Effector CD4-positive, alpha-beta T cell (primary cell): ENCODE measurements around the gene F2.

ENCODE experiments used
- DNase-seq: peaks from one replicate; pipeline ENCODE4 v3.0.0-alpha.2; 2020

The F2 gene

DNA sequence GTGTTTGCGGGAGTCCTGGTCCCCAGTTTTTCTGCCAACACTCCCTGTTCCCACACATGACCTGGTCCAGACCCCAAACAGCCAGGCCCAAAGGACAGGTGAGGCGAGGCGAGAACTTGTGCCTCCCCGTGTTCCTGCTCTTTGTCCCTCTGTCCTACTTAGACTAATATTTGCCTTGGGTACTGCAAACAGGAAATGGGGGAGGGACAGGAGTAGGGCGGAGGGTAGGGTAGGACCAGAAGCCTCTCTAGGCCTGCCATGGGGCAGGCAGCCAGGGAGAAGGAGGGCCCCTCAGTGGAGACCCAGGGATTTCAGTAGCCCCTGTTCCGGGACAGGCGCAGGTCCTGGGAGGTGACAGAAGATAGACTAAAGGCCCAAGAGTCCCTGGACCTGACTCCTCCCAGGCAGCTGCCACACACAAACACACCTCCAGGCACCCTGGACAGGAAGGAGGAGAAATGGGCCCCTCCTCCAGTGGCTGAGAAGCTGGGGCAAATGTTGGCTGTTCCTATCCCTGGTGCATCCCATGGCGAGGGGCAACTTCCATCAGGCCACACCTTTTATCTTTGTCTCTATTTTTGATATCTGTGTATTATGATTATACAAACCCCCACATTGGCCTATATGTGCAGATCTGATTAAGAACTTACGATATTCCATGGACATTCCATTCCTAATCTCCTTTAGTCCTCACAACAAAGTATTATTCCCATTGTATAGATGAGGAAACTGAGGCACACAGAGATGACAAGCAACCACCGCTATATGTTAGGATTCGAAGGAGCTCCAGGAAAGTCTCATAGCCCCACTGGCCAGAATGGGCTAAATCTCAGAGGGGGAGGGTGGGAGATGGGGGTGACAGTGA is 626 bp upstream of the F2 start:
- DNase-seq: no peak

DNA sequence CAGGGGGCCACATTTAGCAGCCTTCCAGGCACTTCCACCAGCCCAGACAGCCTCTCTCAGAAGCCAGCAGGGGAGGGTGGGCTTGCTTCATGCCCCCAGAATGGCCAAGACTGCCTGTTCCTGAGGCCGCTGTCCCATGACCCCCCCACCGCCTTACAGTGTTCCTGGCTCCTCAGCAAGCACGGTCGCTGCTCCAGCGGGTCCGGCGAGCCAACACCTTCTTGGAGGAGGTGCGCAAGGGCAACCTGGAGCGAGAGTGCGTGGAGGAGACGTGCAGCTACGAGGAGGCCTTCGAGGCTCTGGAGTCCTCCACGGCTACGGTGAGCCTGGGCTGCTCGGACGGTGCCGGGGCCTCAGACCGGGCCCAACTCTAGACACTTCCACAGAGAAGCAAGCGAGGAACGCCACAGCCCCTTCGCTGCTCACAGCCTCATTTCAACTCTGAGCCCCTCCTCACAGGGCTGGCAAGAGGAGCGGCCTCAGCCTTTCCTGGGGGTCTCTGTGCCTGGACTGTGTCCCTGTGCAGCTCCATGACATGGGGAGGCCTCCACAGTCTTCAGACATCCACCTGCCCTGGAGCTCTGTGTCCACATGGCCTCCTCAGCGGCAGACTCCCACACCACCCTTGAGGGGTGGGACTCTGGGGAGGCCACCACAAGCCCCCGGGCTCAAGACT is 668 bp downstream of the F2 start:
- DNase-seq: no peak

DNA sequence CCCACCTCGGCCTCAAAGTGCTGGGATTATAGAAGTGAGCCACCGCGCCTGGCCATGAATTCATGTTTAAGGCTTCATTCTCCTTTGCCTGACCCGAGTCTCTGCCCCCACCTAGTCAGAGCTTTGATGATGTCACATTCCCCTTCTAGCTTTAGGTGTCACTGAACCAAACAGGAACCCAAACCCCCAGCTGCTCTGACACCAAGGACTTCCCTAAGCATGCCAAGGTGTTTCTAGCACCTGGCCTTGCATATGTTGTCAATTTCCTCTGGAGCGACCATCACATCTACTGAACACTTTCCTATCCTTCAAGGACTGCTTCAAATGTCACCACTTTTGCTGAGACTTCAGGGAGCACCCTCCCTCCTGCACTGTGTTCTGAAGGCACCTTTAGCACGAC is 2.3 kb downstream of the F2 start:
- no peak for DNase-seq

DNA sequence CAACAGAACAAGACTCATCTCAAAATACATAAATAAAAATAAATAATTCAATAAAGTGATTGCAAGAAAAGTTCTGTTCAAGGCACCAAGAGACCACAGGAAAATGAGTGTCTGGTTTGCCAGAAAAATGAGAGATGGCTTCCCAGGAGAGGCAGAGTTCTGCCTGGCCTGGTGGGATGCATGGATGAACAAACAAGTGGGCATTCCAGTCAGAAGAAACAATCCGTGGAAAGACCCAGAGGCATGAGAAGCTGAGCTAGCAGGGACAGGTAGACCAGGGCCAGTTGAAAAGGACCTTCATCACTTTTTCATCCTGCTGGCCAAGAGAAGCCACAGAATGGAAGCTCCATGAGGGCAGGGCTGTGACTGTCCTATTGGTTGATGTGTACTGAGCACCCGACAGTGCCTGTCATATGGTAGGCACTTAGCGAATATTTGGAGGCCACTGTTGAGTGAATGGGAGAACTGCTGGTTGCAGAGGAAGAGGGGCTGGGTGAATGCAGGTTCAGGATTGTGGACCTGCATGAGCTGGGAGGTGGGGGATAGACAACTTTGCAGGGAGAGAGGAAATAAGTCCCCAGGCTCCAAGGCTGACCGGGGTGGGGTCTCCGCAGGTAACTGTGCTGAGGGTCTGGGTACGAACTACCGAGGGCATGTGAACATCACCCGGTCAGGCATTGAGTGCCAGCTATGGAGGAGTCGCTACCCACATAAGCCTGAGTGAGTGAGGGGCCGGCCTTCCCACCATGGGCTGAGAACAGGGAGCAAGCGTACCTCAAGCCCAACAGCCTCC is 3.7 kb downstream of the F2 start:
- no peak for DNase-seq

DNA sequence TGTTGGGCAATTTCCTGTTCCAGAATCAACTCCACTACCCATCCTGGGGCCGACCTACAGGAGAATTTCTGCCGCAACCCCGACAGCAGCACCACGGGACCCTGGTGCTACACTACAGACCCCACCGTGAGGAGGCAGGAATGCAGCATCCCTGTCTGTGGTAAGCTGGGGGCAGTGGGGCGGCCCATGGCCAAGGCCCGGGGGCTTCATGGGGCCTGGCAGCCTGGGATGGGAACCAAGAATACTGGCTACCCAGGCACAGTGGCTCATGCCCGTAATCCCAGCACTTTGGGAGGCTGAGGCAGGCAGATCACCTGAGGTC is 4.3 kb downstream of the F2 start:
- no peak for DNase-seq

DNA sequence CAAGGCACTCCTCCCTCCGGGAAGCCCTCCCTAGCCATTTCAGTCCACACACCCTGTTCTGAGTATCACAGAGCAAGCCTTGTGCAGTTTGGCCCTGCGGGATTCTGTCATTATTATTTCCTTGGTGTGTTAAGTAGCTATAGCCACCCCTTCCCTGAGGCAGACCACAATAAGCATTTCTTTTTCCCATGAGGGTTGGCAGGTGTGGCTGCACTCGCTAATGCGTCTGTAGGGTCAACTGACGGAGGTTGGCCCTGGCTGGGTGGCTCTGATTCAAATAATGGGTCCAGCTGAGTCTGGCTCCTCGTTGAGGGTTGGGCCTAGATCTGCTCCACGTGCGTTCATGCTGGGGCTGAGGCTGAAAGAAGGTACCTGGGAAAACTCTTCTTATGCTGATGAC is 5.1 kb downstream of the F2 start:
- DNase-seq: no peak

DNA sequence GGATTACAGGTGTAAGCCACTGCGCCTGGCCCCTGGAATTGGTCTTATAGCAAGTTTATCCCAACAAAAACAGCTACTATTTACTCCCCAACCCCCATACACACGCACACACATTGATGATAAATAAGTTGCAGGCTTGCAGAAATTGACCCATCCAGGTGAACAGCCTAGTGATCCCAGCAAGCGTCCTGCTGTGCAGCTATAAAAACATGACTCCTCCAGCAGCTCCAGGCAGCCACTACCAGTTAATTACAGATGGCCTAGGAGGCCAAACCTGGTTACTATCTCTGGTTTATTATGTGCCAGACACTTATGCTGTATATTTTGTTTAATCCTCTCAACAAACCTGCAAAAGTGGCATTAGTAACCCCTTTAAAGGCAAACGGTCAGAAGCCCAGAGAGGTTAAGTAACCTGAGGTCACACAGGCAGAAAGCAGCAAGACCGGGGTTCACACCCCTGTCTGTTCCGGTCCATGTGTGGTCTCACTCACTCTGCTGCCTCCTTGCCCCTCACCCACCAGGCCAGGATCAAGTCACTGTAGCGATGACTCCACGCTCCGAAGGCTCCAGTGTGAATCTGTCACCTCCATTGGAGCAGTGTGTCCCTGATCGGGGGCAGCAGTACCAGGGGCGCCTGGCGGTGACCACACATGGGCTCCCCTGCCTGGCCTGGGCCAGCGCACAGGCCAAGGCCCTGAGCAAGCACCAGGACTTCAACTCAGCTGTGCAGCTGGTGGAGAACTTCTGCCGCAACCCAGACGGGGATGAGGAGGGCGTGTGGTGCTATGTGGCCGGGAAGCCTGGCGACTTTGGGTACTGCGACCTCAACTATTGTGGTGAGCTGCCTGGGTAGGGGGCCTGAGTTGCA is 6.6 kb downstream of the F2 start:
- DNase-seq: no peak

DNA sequence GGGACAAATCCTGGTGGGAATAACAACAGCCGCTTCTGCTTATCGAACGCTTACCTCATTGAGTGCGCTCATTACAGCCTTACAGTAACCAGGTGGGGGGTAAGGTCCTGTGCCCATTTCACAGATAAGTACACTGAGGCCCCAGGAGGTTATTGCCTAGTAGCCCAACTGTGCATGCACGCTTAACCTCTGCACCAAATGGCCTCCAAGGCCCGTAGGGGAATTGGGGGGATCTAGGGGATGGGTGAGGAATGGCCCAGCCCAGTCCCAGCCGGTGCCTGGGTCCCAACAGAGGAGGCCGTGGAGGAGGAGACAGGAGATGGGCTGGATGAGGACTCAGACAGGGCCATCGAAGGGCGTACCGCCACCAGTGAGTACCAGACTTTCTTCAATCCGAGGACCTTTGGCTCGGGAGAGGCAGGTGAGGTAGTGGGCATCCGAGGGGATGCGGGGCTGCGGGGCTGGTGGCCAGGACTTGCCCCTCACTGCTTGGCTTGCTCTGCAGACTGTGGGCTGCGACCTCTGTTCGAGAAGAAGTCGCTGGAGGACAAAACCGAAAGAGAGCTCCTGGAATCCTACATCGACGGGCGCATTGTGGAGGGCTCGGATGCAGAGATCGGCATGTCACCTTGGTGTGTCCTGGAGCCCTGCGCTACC is 7.3 kb downstream of the F2 start:
- DNase-seq: no peak

DNA sequence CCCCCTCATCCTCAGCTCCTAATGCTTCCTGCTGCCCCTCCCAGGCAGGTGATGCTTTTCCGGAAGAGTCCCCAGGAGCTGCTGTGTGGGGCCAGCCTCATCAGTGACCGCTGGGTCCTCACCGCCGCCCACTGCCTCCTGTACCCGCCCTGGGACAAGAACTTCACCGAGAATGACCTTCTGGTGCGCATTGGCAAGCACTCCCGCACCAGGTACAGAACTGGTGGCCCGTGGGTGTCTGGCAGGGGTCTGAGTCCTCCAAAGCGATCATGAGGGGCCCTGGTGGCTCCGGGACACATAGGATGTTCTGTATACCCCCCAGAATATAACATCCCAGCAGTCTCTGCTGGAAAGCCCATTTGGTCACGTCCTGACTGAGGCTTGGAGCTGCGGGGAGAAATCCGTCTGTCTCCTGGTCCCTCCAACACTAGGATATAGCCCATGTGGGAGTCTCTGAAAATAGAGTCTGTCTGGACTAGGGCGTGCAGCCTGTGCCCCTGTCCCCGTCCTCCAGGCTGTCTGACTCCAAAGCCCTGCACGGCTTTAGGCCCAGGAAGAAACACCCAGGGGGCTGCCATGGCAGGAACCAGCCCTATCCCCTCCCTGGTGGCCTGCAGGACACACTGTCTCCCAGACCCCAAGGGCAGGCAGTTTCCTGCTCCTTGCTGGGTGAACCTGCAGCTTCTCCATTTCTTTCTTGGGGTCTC is 9.1 kb downstream of the F2 start:
- no peak for DNase-seq

DNA sequence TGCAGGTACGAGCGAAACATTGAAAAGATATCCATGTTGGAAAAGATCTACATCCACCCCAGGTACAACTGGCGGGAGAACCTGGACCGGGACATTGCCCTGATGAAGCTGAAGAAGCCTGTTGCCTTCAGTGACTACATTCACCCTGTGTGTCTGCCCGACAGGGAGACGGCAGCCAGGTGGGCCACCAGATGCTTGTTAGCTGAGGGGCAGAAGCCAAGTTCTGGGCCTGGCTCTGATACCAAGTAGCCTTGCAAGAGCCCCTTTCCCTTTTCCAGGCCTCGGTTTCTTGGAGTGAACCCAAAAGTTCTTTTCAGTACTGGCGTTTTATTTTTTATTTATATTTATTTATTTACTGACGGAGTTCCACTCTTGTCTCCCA is 9.6 kb downstream of the F2 start:
- DNase-seq: no peak

DNA sequence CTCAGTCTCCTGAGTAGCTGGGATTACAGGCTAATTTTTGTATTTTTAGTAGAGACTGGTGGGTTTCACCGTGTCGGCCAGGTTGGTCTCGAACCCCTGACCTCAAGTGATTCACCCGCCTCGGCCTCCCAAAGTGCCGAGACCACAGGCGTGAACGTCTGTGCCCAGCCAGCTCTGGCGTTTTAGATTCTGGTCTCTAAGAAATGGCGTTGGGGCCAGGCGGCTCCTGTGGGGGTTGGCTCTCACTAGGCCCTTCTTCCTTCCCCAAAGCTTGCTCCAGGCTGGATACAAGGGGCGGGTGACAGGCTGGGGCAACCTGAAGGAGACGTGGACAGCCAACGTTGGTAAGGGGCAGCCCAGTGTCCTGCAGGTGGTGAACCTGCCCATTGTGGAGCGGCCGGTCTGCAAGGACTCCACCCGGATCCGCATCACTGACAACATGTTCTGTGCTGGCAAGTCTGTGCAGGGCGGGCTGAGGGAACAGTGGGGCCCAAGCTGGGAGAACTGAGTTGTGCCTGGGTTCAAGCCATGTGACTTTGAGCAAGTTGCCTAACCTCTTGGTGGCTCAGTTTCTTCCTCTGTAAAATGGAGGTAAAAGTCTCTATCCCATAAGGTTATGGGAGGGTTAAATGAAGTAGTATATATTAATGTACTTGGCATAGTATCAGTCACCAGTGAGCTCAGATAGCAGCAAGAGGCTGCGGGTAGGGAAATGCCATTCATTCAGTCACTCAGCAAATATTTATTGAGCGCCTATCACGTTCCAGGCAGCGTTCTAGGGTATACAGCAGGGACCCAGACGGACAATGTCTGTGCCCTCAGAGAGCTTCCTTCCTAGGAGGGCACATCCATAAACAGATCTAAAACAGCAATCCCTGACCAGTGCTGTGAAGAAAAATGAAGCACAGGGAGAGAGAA is 10.4 kb downstream of the F2 start:
- no peak for DNase-seq

DNA sequence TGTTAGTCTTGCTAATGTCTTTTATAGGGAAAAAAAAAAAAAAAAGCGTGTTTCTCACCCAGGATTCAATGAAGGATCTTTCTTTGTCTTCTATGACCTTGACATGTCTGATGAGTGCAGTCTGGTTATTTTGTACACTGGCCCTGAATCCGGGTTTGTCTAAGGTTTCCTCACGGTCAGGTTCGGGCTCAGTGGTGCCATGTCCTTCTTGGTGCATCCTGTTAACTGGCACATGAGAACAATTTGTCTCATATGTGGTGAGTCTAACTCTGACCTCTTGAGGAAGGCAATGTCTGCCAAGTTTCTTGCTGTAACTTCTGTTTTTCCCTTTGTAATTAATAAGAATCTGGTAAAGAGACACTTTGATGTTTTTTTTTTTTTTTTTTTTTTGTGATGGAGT is 12.5 kb downstream of the F2 start:
- DNase-seq: no peak

DNA sequence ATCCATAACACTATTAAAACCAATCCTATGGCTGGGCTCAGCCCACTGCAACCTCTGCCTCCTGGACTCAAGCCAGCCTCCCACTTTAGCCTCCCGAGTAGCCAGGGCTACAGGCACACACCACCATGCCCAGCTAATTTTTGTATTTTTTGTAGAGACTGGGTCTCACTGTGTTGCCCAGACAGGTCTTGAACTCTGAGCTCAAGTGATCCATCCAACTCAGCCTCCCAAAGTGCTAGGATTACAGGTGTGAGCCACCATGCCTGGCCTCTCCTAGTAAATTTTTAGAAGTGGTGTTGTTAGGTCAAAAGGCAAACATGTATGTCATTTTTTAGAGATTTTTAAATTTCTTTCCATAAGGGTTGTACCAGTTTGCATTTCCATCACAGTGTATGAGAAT is 14.2 kb downstream of the F2 start:
- DNase-seq: no peak

DNA sequence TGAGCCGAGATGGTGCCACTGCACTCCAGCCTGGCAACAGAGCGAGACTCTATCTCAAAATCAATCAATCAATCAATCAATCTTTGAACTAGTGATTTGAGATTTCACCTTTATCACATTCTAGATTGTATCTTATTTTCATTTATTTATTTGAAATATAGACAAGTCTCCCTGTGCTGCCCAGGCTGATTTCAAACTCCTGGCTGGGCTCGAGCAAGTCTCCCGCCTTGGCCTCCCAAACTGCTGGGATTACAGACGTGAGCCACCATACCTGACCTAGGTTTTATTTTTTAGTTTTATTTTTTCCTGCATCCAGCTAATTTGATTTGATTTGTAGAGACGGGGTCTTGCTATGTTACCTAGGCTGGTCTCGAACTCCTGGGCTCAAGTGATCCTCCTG is 17.1 kb downstream of the F2 start:
- no peak for DNase-seq

DNA sequence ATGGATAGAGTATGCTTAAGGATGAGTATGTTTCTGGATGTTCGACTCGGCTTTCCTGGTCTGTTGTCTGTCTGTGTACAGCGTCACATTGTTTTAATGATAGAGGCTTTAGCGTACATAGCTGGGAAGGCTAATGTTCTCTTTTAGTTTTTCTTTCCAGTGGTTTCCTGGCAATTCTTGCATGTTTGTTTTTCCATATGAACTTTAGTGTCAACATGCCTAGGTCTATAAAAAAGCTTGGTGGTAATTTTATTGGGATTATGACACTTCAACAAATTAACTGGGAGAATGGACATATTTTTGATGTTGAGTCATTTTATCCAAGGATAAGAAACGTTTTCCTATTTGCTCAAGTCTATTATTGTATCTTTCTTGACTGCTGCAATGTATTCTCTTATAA is 17.6 kb downstream of the F2 start:
- no peak for DNase-seq

DNA sequence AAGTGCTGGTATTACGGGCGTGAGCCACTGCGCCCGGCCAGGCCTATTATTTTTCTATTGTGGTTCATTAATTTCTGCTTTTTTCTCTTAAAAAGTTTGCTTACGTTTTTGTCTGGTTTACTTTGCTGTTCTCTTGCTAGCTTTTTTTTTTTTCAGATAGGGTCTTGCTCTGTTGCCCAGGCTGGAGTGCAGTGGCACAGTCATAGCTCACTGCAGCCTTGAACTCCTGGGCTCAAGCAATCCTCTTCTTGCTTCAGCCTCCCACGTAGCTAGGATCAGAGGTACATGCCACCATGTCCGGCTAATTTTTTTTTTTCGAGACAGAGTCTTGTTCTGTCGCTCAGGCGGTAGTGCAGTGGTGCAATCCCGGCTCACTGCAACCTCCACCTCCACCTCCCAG is 18.7 kb downstream of the F2 start:
- DNase-seq: no peak

DNA sequence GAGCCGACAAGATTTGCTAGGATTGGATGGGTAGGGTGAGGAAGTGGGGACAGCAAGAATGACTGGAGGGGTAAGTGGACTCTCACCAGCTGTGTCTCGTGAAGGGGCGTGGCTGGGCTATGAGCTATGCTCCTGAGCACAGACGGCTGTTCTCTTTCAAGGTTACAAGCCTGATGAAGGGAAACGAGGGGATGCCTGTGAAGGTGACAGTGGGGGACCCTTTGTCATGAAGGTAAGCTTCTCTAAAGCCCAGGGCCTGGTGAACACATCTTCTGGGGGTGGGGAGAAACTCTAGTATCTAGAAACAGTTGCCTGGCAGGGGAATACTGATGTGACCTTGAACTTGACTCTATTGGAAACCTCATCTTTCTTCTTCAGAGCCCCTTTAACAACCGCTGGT is 19.9 kb downstream of the F2 start:
- DNase-seq: no peak

DNA sequence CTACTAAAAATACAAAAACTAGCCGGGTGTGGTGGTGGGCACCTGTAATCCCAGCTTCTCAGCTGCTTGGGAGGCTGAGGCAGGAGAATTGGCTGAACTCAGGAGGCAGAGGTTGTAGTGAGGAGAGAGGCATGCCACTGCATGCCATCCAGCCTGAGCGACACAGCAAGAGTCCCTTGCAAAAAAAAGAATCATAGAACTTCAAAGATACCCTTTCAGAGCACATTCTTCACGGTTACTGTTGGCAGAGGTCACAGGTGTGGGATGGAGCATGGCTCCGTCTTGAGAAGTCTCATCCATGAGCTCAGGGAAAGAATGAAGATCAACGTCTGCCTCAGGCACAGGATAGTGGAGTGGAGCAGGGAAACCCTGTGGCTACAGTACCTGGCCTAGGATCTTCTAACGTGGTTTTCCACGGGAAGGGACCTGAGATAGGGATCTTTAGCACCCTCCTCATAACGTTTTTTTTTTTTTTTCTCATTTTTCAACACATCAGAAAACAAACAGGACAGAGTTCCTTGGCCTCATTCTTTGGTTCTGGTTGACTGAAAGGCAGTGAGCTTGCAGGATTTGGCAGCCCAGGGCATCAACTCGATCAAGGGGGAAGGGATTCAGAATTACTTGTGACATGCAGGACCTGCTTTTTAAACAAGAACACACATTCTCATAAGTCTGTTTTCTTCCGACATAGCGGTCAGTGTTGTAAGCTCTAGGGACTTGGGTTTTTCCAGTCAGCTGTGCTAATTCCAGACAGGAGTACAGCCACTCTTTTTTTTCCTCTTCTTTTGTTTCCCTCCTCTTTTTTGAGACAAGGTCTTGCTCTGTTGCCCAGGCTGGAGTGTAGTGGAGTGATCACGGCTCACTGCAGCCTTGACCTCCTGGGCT is 22.8 kb downstream of the F2 start:
- DNase-seq: no peak

DNA sequence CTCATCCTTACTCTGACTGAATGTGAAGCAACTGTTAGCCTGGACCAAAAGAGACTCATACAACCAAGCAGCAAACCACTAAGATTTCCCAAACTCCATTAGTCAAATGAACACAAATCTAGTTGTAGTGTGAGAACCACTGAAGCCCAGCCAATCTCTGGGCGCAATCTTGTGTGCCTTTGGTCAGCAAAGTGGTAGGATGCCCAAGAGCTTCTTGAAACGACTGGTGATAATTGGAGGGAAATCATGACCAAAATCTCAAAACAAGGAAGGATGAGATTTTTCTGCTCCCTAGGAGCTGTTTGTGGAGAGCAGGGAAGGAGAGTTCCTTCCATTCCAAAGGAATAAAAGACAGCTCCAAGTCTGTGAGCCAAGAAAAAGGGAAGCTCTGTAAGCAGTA is 24.0 kb downstream of the F2 start:
- no peak for DNase-seq
